ENCODE data around the gene TAF13.
"Not testable (repeated sequence)": the region's sequence is repeated elsewhere in the genome, so short reads cannot be mapped to it uniquely, and the experiment has no call there.

The TAF13 gene

GRCh38 chr1:109091078-109091838 is 15.5 kb upstream of the TAF13 start:
- no peak for DNase-seq

- peak; percentile 89 for DNase-seq
These were observed 14.6 kb upstream of the TAF13 start, which contains the start of gene TMEM167B for GRCh38 chr1:109090196-109091077. Gene TMEM167B (plus strand): TSS chr1:109090764. CDS start chr1:109090873, 109 bp downstream.

GRCh38 chr1:109089242-109090015 is 13.6 kb upstream of the TAF13 start:
- peak; percentile 30 for DNase-seq

- no peak for DNase-seq
These were observed 9.0 kb upstream of the TAF13 start for GRCh38 chr1:109084563-109085517.

- no peak for DNase-seq
These were observed 8.1 kb upstream of the TAF13 start for GRCh38 chr1:109083923-109084322.

- no peak for DNase-seq
These were observed 7.7 kb upstream of the TAF13 start for GRCh38 chr1:109083501-109083900.

- no peak for DNase-seq
These were observed 4.8 kb upstream of the TAF13 start for GRCh38 chr1:109080441-109081082.

GRCh38 chr1:109079240-109079622 is 3.4 kb upstream of the TAF13 start:
- DNase-seq = no peak

GRCh38 chr1:109078317-109078716 is 2.5 kb upstream of the TAF13 start:
- no peak for DNase-seq

GRCh38 chr1:109069294-109069693 is 6.5 kb downstream of the TAF13 start:
- DNase-seq = no peak

- DNase-seq = no peak
These were observed 7.9 kb downstream of the TAF13 start for GRCh38 chr1:109067883-109068282.

GRCh38 chr1:109065137-109065536 is 10.7 kb downstream of the TAF13 start:
- DNase-seq = no peak

- DNase-seq = no peak
These were observed 14.6 kb downstream of the TAF13 start for GRCh38 chr1:109061183-109061582.

GRCh38 chr1:109060707-109061106 is 15.1 kb downstream of the TAF13 start:
- DNase-seq = no peak

- no peak for DNase-seq
These were observed 16.8 kb downstream of the TAF13 start for GRCh38 chr1:109059026-109059425.

- no peak for DNase-seq
These were observed 19.7 kb downstream of the TAF13 start for GRCh38 chr1:109056064-109056463.

- DNase-seq = not testable (repeated sequence)
These were observed 23.7 kb downstream of the TAF13 start for GRCh38 chr1:109052145-109052544.

- DNase-seq = no peak
These were observed 25.4 kb downstream of the TAF13 start for GRCh38 chr1:109050228-109050995.

- no peak for DNase-seq
These were observed 27.5 kb downstream of the TAF13 start for GRCh38 chr1:109048335-109048734.

- DNase-seq = no peak
These were observed 28.5 kb downstream of the TAF13 start for GRCh38 chr1:109047339-109047738.

GRCh38 chr1:109046671-109047070 is 29.1 kb downstream of the TAF13 start:
- no peak for DNase-seq
